Stomach (tissue), 9 donors: Measurements from ENCODE around the gene C22orf23. TPM values are rescaled to one million over a fixed set of nuclear protein-coding genes. Genes with fewer than 3 reads are reported as not detected.

Source experiments
- DNase-seq, 2 donors: peaks; one replicate each; pipeline versions ENCODE4 v3.0.0 to v3.0.0-alpha.2; 2013 to 2019
- H3K27ac ChIP-seq, 5 donors: fragments of 200-600 bp in 4 of 5; sonication (generic) in 4 of 5; one replicate each; pipeline ENCODE4 v1.5.1; 2013 to 2019; ENCODE audit warnings: mild to moderate bottlenecking in 1 of 5, moderate library complexity in 1 of 5
- H3K27me3 ChIP-seq, 3 donors: fragments of 200-600 bp; sonication (generic); one replicate each; pipeline ENCODE4 v1.5.1; 2017 to 2019; ENCODE audit warnings: mixed run types in 1 of 3
- H3K36me3 ChIP-seq, 4 donors: fragments of 200-600 bp; sonication (generic); 1 replicate in 3 of 4; 2 replicates in 1 of 4; pipeline ENCODE4 v1.5.1; 2016 to 2019
- H3K4me1 ChIP-seq, 4 donors: fragments of 200-600 bp; sonication (generic); one replicate each; pipeline ENCODE4 v1.5.1; 2016 to 2019
- H3K4me3 ChIP-seq, 4 donors: fragments of 200-600 bp; sonication (generic) in 3 of 4; one replicate each; pipeline ENCODE4 v1.5.1; 2016 to 2019; ENCODE audit warnings: mild to moderate bottlenecking in 1 of 4
- H3K9me3 ChIP-seq, 4 donors: fragments of 200-600 bp; sonication (generic); one replicate each; pipeline ENCODE4 v1.5.1; 2016 to 2019
- EP300 ChIP-seq: sonication (generic); formaldehyde crosslinking; IDR thresholded peaks from one replicate; pipeline ENCODE4 v1.6.1; 2017; ENCODE audit warnings: antibody characterized with exemption
- POLR2A ChIP-seq, 4 donors: fragments of 450-650 bp; IDR thresholded peaks; one replicate each; pipeline ENCODE4 v1.6.1; 2016; ENCODE audit warnings: antibody characterized with exemption in 4 of 4, control low read depth in 2 of 4, mild to moderate bottlenecking in 1 of 4, moderate library complexity in 1 of 4
- POLR2AphosphoS5 ChIP-seq, 3 donors: sonication (generic); formaldehyde crosslinking; IDR thresholded peaks; one replicate each; pipeline ENCODE4 v1.6.1; 2016; ENCODE audit warnings: antibody characterized with exemption in 3 of 3
- WGBS, 5 donors: extraction: QIAGEN DNeasy Blood & Tissue Kit in 3 of 5; methylation state at CpG; one replicate each; pipeline versions ENCODE4 v1.1.5 to v1.1.7; 2013 to 2018; 5-methylcytosine and 5-hydroxymethylcytosine counted together
- intact Hi-C: fragments of 100-400 bp; cut with DNase I; formaldehyde crosslinking; loops from one replicate; pipeline ENCODE4 v1.15.1; 2023; ENCODE audit warnings: low total_unique reads
- polyA plus RNA-seq, 3 donors: library from polyadenylated mRNA; stranded (reverse); fragments of 200-250 nt; gene quantifications; one replicate each; pipeline ENCODE4 v1.2.3, GENCODE V29; 2013
- total RNA-seq, 5 donors: library from RNA; depleted of rRNA; stranded (reverse); fragments of >200 nt; gene quantifications; one replicate each; pipeline versions ENCODE4 v1.1.0 to v1.2.3, GENCODE V29; 2014 to 2016
- TF ChIP-seq, protein P1 (sequence below), 7 experiments: fragments of 450-650 bp in 4 of 7; fragments of 200-600 bp in 3 of 7; sonication (generic) in 3 of 7; IDR thresholded peaks; one replicate each; pipeline ENCODE4 v1.5.1; 2016 to 2019; ENCODE audit warnings: antibody characterized with exemption in 7 of 7, control low read depth in 2 of 7, mild to moderate bottlenecking in 1 of 7
- donor health status: healthy with polysubstance abuse.
- donor health status: Bipolar disorder and iron deficiency.
- donor health status: healthy.

Gene C22orf23
- total and polyA plus RNA-seq, 8 donors = 0.18 to 1.2 (median 0.31) TPM; not detected in 5

DNA sequence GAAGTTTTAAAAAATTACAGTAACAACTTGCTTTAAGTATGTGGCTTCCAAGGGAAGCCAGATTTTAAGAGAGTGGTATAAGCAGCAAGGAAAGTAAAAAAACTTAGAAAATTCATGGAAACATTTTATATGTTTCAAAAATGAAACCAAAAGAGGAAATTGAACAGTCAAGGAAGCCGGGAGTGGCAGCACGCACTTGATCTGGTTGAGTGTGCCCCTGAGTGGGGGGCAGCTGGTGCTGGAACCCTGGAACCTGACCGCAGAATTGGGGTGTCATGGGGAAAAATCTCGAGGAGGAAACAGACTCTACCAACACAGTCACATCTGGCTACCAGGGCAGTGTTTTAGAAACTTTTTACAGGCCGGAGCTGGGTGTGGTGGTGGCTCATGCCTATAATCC lies 33.3 kb downstream of the C22orf23 start:
- no peak overlapping the region for H3K4me3 ChIP-seq
- WGBS, 5 donors = 72 to 85% (median 77%) methylated on average over 5 of the region's 5 CpGs

GRCh38 chr22:37918580-37919270 lies 34.7 kb downstream of the C22orf23 start:
- TF ChIP-seq EP300 = no peak
- intact Hi-C loops = no loop called here
- Histone ChIP-seq H3K27ac (peak overlapping the region in 1 of 5 donors; percentile 26), H3K27me3 (no peaks in the 10 kb centered on the region), H3K4me1 (peaks cover 4 to 19% (median 17%) of the 10 kb centered on the region in 4 donors), H3K9me3 (no peaks in the 10 kb centered on the region), H3K36me3 (peaks cover 37 to 97% (median 96%) of the 10 kb centered on the region in 4 donors), H3K4me3 (no peak overlapping the region)
- 82 to 90% (median 86%) methylated on average over 18 to 25 of the region's 25 CpGs for WGBS, 5 donors
- DNase-seq = no peak

More for the DNA sequence above, 33.3 kb downstream of the C22orf23 start:
- Histone ChIP-seq H3K36me3 (peaks cover 32 to 97% (median 94%) of the 10 kb centered on the region in 4 donors), H3K27ac (peak overlapping the region in 3 of 5 donors; percentile 15 to 56 (median 37)), H3K4me1 (peaks cover 5 to 33% (median 30%) of the 10 kb centered on the region in 4 donors), H3K27me3 (no peaks in the 10 kb centered on the region), H3K9me3 (no peaks in the 10 kb centered on the region)
- intact Hi-C loops = no loop called here
- TF ChIP-seq EP300 = no peak
- TF ChIP-seq, protein P1, sequence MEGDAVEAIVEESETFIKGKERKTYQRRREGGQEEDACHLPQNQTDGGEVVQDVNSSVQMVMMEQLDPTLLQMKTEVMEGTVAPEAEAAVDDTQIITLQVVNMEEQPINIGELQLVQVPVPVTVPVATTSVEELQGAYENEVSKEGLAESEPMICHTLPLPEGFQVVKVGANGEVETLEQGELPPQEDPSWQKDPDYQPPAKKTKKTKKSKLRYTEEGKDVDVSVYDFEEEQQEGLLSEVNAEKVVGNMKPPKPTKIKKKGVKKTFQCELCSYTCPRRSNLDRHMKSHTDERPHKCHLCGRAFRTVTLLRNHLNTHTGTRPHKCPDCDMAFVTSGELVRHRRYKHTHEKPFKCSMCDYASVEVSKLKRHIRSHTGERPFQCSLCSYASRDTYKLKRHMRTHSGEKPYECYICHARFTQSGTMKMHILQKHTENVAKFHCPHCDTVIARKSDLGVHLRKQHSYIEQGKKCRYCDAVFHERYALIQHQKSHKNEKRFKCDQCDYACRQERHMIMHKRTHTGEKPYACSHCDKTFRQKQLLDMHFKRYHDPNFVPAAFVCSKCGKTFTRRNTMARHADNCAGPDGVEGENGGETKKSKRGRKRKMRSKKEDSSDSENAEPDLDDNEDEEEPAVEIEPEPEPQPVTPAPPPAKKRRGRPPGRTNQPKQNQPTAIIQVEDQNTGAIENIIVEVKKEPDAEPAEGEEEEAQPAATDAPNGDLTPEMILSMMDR (IDR thresholded peaks at IDR 0.05) = no peak
- TF ChIP-seq POLR2AphosphoS5 (IDR thresholded peaks at IDR 0.05) = no peak
- no peak for TF ChIP-seq POLR2A (IDR thresholded peaks at IDR 0.05)
- no peak for DNase-seq

GRCh38 chr22:37917874-37918548 lies 35.4 kb downstream of the C22orf23 start:
- H3K27me3 ChIP-seq = no peaks in the 10 kb centered on the region
- H3K27ac ChIP-seq = peak overlapping the region in 2 of 5 donors; percentile 5 to 26
- TF ChIP-seq EP300 (no peak), POLR2AphosphoS5 (IDR thresholded peaks at IDR 0.05) (no peak), POLR2A (IDR thresholded peaks at IDR 0.05) (no peak)
- TF ChIP-seq, protein P1 (IDR thresholded peaks at IDR 0.05) = no peak
- no peak overlapping the region for H3K4me3 ChIP-seq
- no peaks in the 10 kb centered on the region for H3K9me3 ChIP-seq
- no peak for DNase-seq
- WGBS, 5 donors = 77 to 93% (median 78%) methylated on average over 4 of the region's 4 CpGs
- H3K36me3 ChIP-seq = peaks cover 43 to 97% (median 97%) of the 10 kb centered on the region in 4 donors
- intact Hi-C loops = no loop called here
- H3K4me1 ChIP-seq = peaks cover 4 to 13% (median 11%) of the 10 kb centered on the region in 4 donors

DNA sequence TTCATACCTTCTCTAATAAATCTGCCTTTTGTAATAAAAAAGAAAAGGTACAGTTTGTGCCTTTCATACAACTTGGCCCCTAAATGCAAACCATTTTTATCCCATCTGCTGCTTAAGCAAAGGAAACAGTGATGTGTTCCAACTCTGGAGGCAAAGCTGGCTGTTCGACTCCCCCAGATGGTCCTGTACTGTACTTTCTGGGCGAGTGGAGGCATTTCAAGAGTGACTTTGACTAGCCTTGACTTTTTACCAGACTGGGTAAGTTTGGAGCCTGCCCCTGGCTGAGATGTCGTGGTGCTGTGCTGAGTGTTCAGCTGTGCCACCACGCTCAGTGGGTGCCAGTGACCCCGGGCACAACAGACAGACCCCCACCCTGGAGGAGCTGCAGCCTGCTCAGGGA lies 37.1 kb downstream of the C22orf23 start:
- intact Hi-C loops = no loop called here
- H3K36me3 ChIP-seq = peaks cover 49 to 96% (median 94%) of the 10 kb centered on the region in 4 donors

More for the DNA sequence above, 37.1 kb downstream of the C22orf23 start:
- peaks cover 0 to 24% (median 16%) of the 10 kb centered on the region in 4 donors for H3K4me1 ChIP-seq
- no peaks in the 10 kb centered on the region for H3K9me3 ChIP-seq
- TF ChIP-seq POLR2A (IDR thresholded peaks at IDR 0.05) = no peak
- TF ChIP-seq, protein P1 (IDR thresholded peaks at IDR 0.05) = no peak
- TF ChIP-seq EP300 = no peak
- TF ChIP-seq POLR2AphosphoS5 (IDR thresholded peaks at IDR 0.05) = no peak
- no peaks in the 10 kb centered on the region for H3K27me3 ChIP-seq
- no peak for DNase-seq
- WGBS, 5 donors = 84 to 94% (median 91%) methylated on average over 5 of the region's 5 CpGs
- H3K4me3 ChIP-seq = no peak overlapping the region
- H3K27ac ChIP-seq = no peak overlapping the region
